Tibial nerve (tissue), 4 donors: Measurements from ENCODE around the gene USP26. TPM values are rescaled to one million over a fixed set of nuclear protein-coding genes. Genes with fewer than 3 reads are reported as not detected.

Source experiments
- DNase-seq, 2 donors: peaks; one replicate each; pipeline ENCODE4 v3.0.0-alpha.2; 2019; ENCODE audit warnings: low spot score in 2 of 2
- H3K27ac ChIP-seq, 4 donors: fragments of 200-600 bp; sonication (generic) in 3 of 4; one replicate each; pipeline ENCODE4 v1.5.1; 2017 to 2019; ENCODE audit warnings: mild to moderate bottlenecking in 1 of 4
- H3K27me3 ChIP-seq, 2 donors: fragments of 200-600 bp; sonication (generic) in 1 of 2; one replicate each; pipeline versions ENCODE4 v1.5.1 to v1.6.0; 2017 to 2019
- H3K36me3 ChIP-seq, 3 donors: fragments of 200-600 bp; sonication (generic); one replicate each; pipeline ENCODE4 v1.5.1; 2018 to 2019
- H3K4me1 ChIP-seq, 4 donors: fragments of 200-600 bp; sonication (generic) in 3 of 4; one replicate each; pipeline ENCODE4 v1.5.1; 2017 to 2019
- H3K4me3 ChIP-seq, 4 donors: fragments of 200-600 bp; sonication (generic) in 3 of 4; one replicate each; pipeline ENCODE4 v1.5.1; 2017 to 2019; ENCODE audit warnings: mild to moderate bottlenecking in 1 of 4, moderate library complexity in 1 of 4
- H3K9me3 ChIP-seq, 4 donors: fragments of 200-600 bp; sonication (generic) in 3 of 4; one replicate each; pipeline ENCODE4 v1.5.1; 2017 to 2019
- CTCF ChIP-seq, 5 experiments: fragments of 200-600 bp in 3 of 5; fragments of 450-650 bp in 2 of 5; sonication (generic) in 3 of 5; IDR thresholded peaks; one replicate each; pipeline ENCODE4 v1.5.1; 2016 to 2019; ENCODE audit warnings: antibody characterized with exemption in 5 of 5, mild to moderate bottlenecking in 3 of 5, moderate library complexity in 2 of 5
- EP300 ChIP-seq, 2 donors: sonication (generic); formaldehyde crosslinking; IDR thresholded peaks; one replicate each; pipeline ENCODE4 v1.6.1; 2017; ENCODE audit warnings: antibody characterized with exemption in 2 of 2, mild to moderate bottlenecking in 1 of 2
- POLR2A ChIP-seq, 2 donors: fragments of 450-650 bp; IDR thresholded peaks; one replicate each; pipeline ENCODE4 v1.6.1; 2017; ENCODE audit warnings: antibody characterized with exemption in 2 of 2, mild to moderate bottlenecking in 2 of 2, moderate library complexity in 2 of 2
- WGBS, 2 donors: methylation state at CpG; one replicate each; pipeline ENCODE4 v1.1.5; 2018; 5-methylcytosine and 5-hydroxymethylcytosine counted together
- total RNA-seq, 4 donors: library from RNA; depleted of rRNA; stranded (reverse); fragments of >200 nt; gene quantifications; one replicate each; pipeline ENCODE4 v1.1.0, GENCODE V29; 2016

Gene USP26
- total RNA-seq, 4 donors from 2014 or later, result not detected

- Histone ChIP-seq H3K36me3 (no peaks in the 10 kb centered on the region), H3K9me3 (no peaks in the 10 kb centered on the region), H3K27ac (no peak overlapping the region), H3K27me3 (peaks cover 0 to 4% of the 10 kb centered on the region in 2 donors), H3K4me3 (no peak overlapping the region), H3K4me1 (no peaks in the 10 kb centered on the region)
- DNase-seq, result no peak
- TF ChIP-seq EP300 (IDR thresholded peaks at IDR 0.05), result no peak
- TF ChIP-seq POLR2A (IDR thresholded peaks at IDR 0.05), result no peak
- no peak for TF ChIP-seq CTCF (IDR thresholded peaks at IDR 0.05)
Measured at GRCh38 chrX:133072566-133072965, 24.3 kb downstream of the USP26 start.

- DNase-seq, result no peak
- Histone ChIP-seq H3K27me3 (peaks cover 0 to 5% of the 10 kb centered on the region in 2 donors), H3K9me3 (no peaks in the 10 kb centered on the region), H3K4me3 (no peak overlapping the region), H3K4me1 (no peaks in the 10 kb centered on the region), H3K27ac (no peak overlapping the region), H3K36me3 (no peaks in the 10 kb centered on the region)
- no peak for TF ChIP-seq POLR2A (IDR thresholded peaks at IDR 0.05)
- TF ChIP-seq CTCF (IDR thresholded peaks at IDR 0.05), result no peak
- TF ChIP-seq EP300 (IDR thresholded peaks at IDR 0.05), result no peak
- WGBS, 2 donors, result 76 to 91% methylated on average over 2 of the region's 2 CpGs
Measured at GRCh38 chrX:133068461-133068860, 28.4 kb downstream of the USP26 start.

- DNase-seq, result no peak
- Histone ChIP-seq H3K27me3 (no peaks in the 10 kb centered on the region), H3K4me1 (no peaks in the 10 kb centered on the region), H3K27ac (no peak overlapping the region), H3K4me3 (no peak overlapping the region), H3K9me3 (no peaks in the 10 kb centered on the region), H3K36me3 (no peaks in the 10 kb centered on the region)
- no peak for TF ChIP-seq EP300 (IDR thresholded peaks at IDR 0.05)
- TF ChIP-seq CTCF (IDR thresholded peaks at IDR 0.05), result no peak
- TF ChIP-seq POLR2A (IDR thresholded peaks at IDR 0.05), result no peak
- WGBS, 2 donors, result 77 to 92% methylated on average over 1 of the region's 1 CpG
Measured at GRCh38 chrX:133056341-133056740, 40.6 kb downstream of the USP26 start.

GRCh38 chrX:133054761-133055405 is 42.0 kb downstream of the USP26 start:
- no peak overlapping the region for H3K27ac ChIP-seq
- no peak for DNase-seq
- no peaks in the 10 kb centered on the region for H3K4me1 ChIP-seq
- no peaks in the 10 kb centered on the region for H3K9me3 ChIP-seq
- H3K36me3 ChIP-seq, result no peaks in the 10 kb centered on the region
- no peaks in the 10 kb centered on the region for H3K27me3 ChIP-seq
- no peak for TF ChIP-seq POLR2A (IDR thresholded peaks at IDR 0.05)
- TF ChIP-seq EP300 (IDR thresholded peaks at IDR 0.05), result no peak
- TF ChIP-seq CTCF (IDR thresholded peaks at IDR 0.05), result no peak
- H3K4me3 ChIP-seq, result no peak overlapping the region

- 37 to 43% methylated on average over 3 of the region's 3 CpGs for WGBS, 2 donors
- TF ChIP-seq CTCF (IDR thresholded peaks at IDR 0.05) (no peak), POLR2A (IDR thresholded peaks at IDR 0.05) (no peak), EP300 (IDR thresholded peaks at IDR 0.05) (no peak)
- Histone ChIP-seq H3K36me3 (no peaks in the 10 kb centered on the region), H3K27ac (no peak overlapping the region), H3K4me1 (no peaks in the 10 kb centered on the region), H3K4me3 (no peak overlapping the region), H3K9me3 (no peaks in the 10 kb centered on the region), H3K27me3 (no peaks in the 10 kb centered on the region)
- DNase-seq, result no peak
Measured at GRCh38 chrX:133053861-133054598, 42.9 kb downstream of the USP26 start.
